Cardiac fibroblast (primary cell): ENCODE results near the gene COL4A2.

ENCODE experiments used
- DNase-seq, 2 donors: peaks; one replicate each; pipeline versions ENCODE4 v3.0.0 to v3.0.0-alpha.2; 2010; ENCODE audit warnings: low read depth in 2 of 2
- H3K4me3 ChIP-seq, 2 donors: replicated peaks in 1 of 2; 1 replicate in 1 of 2; 2 replicates in 1 of 2; pipeline ENCODE4 v1.5.1; 2011; ENCODE audit warnings: low read depth in 2 of 2, low read length in 2 of 2, mild to moderate bottlenecking in 2 of 2, moderate library complexity in 1 of 2
- TF ChIP-seq, protein P1 (sequence below): IDR thresholded peaks from one replicate; pipeline ENCODE4 v1.5.1; 2011; ENCODE audit warnings: low read depth, mild to moderate bottlenecking, low read length, inconsistent platforms

COL4A2 gene

DNA sequence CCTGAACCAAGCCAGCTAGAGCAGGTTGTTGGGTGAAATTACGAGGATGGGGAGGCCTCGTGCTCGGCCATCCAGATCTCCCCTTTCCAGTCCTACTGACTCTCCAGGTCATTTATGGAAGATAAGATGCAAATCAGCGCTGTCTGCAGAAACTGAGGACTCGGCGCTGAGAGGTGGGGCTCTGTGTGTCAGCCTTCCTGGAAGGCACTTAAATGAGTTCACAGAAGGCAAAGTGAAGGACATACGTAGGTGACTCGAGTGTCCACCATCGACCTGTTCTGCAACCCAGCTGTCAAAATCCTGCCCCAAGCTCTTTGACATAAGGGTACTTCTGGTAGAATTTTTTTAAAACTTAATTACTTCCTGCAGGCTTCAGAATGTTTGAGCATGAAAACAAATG, 168.0 kb downstream of the COL4A2 start:
- H3K4me3 ChIP-seq: no peak overlapping the region
- TF ChIP-seq, protein P1, sequence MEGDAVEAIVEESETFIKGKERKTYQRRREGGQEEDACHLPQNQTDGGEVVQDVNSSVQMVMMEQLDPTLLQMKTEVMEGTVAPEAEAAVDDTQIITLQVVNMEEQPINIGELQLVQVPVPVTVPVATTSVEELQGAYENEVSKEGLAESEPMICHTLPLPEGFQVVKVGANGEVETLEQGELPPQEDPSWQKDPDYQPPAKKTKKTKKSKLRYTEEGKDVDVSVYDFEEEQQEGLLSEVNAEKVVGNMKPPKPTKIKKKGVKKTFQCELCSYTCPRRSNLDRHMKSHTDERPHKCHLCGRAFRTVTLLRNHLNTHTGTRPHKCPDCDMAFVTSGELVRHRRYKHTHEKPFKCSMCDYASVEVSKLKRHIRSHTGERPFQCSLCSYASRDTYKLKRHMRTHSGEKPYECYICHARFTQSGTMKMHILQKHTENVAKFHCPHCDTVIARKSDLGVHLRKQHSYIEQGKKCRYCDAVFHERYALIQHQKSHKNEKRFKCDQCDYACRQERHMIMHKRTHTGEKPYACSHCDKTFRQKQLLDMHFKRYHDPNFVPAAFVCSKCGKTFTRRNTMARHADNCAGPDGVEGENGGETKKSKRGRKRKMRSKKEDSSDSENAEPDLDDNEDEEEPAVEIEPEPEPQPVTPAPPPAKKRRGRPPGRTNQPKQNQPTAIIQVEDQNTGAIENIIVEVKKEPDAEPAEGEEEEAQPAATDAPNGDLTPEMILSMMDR: no peak

DNA sequence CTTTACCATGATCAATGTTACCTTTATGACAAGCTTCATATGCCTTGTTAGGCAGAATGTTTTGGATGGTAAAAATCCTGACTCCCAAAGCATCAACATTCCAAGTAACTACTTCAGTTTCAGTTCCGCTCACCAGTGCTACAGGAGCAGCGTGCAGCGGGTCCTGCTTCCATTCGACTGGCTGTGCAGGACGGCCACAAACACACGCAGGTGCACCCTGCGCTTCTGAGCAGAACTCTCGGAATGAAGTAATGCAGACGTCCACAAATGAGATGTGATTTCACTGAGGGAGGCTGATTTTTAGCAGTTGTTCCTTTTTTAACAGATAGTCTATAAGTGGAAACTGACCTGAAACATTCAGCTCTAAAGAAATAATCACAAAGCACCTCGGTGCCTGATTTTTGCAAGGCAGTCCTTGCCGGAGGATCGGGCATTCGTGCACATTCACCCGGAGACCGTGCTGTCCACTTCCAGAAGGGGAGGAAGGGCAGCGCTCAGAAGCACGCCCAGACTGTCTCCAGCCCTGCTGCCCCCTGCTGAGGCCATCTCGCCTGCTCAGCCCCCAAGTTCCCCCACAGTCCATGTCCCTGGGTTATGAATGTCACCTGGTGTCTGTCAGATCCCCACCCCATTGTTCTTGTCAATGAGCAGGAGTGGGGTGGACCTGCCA, 168.6 kb downstream of the COL4A2 start:
- H3K4me3 ChIP-seq: no peak overlapping the region
- DNase-seq: no peak
- TF ChIP-seq, protein P1: no peak

More for the DNA sequence above, 168.0 kb downstream of the COL4A2 start:
- DNase-seq: no peak

DNA sequence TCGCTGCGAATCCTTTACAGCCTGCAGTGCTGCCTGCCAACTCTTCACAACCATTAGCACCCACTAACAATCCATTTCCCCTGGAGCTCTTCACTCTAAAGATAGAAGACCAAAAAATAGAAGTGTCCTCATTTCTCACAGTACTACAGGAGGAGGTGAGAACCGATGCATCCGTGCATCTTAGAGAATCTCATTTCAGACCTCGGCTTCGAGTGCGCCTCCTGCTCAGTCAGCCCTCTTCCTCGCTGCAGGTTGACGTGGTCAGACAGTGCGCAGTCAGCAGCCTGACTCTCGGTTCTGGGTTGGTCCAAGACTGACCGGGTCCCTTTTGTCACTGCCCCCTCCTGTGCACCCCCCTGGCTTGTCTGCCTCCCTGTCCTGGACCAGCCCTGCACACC, 169.1 kb downstream of the COL4A2 start:
- TF ChIP-seq, protein P1: no peak
- H3K4me3 ChIP-seq: no peak overlapping the region
- no peak for DNase-seq

DNA sequence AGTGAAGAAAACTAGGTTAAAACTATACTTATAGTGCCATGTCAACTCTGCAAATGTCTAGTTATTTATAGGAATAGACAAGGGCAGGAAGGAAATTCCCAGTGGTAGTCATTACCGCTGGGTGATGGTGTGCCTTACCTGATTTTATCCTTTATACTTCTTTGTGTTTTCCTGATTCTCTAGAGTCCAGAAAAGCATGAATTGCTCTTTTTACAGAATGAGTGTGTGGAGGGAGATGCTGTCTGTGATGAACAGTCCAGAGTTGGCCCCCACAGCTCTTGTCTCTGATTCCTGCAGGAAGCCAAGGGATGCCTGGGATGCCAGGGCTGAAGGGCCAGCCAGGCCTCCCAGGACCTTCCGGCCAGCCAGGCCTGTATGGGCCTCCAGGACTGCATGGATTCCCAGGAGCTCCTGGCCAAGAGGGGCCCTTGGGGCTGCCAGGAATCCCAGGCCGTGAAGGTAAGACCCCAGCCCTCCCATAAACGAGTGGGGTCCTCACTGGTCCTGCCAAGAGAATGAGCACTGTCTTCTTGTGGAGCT, 170.7 kb downstream of the COL4A2 start:
- TF ChIP-seq, protein P1: no peak
- DNase-seq: no peak
- no peak overlapping the region for H3K4me3 ChIP-seq

DNA sequence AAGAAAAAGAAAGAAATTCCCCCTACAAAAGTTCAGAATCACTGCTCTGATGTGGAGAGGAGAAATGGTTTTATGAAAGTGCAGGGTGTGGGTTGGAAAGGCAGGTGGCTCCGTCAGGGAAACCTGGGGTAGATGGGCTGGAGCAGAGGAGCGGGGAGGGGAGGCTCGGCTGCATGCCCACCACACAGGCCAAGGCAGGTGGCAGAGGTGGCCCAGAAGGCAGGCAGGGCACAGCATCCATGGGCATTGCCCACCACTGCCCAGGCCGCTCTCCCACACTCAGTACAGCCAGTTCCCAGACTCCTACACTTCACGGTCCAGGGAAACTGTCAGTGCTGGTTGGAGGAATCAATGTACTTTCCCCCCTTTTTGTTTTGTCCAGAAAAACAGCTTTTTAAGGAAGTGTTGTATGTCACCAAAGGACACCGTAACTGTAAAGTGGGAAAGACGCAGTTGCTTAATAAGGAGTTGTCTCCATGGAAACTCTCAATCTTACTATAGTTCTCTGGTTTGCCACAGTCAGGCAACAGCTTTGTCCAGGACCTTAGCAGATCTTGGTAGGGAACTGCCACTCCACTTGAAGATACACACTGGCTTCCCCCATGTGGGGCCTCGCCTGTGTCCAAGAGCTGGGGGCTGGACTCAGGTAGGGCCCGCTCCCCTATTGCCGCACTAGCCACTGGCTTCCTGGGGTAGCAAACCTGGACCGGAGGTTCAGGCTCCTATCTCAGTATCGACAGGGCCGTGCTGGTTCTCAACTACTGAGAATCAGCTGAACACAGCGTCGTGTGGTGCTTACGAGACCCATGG, 171.5 kb downstream of the COL4A2 start:
- TF ChIP-seq, protein P1: no peak
- DNase-seq: no peak
- no peak overlapping the region for H3K4me3 ChIP-seq

DNA sequence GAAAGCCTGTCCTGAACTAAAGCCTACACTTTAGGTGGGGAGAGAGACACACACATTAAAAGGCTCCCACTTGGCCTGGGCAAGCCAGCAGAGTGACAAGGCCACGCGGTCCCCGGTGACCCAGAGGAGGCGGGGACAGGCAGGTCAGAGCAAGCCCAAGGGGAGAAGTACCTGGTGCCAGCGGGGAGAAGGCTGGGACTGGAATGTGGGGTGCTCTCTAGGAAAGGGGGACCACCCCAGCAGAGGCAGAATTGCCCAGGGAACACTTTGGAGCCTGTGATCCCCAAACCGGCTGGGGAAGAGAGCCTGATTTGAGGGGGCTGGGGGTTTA, 172.1 kb downstream of the COL4A2 start:
- H3K4me3 ChIP-seq: no peak overlapping the region
- TF ChIP-seq, protein P1: no peak
- DNase-seq: no peak
